Measurements from ENCODE around the gene SLC25A23. TPM values are rescaled to one million over a fixed set of nuclear protein-coding genes. Genes with fewer than 3 reads are reported as not detected.

SLC25A23 gene
- total RNA-seq, 1 donor from 2014 or later = 44.9 TPM

- peaks cover 60% of the 10 kb centered on the region for H3K36me3 ChIP-seq
- no peaks in the 10 kb centered on the region for H3K4me1 ChIP-seq
- TF ChIP-seq CTCF (IDR thresholded peaks at IDR 0.05) = no peak
- intact Hi-C loops (cut with DNase I) = no loop called here
- H3K27ac ChIP-seq = no peak overlapping the region
- no peaks in the 10 kb centered on the region for H3K27me3 ChIP-seq (ENCODE audit: low read depth)
- DNase-seq (no peak), ATAC-seq (no peak)
- no peaks in the 10 kb centered on the region for H3K9me3 ChIP-seq
- no peak overlapping the region for H3K4me3 ChIP-seq
Measured at GRCh38 chr19:6413721-6414643, 45.6 kb downstream of the SLC25A23 start.

GRCh38 chr19:6413291-6413690 lies 46.3 kb downstream of the SLC25A23 start:
- Histone ChIP-seq H3K4me1 (no peaks in the 10 kb centered on the region), H3K27me3 (ENCODE audit: low read depth) (no peaks in the 10 kb centered on the region), H3K9me3 (no peaks in the 10 kb centered on the region), H3K4me3 (no peak overlapping the region), H3K36me3 (peaks cover 53% of the 10 kb centered on the region), H3K27ac (no peak overlapping the region)
- intact Hi-C loops (cut with DNase I) = no loop called here
- no peak for TF ChIP-seq CTCF (IDR thresholded peaks at IDR 0.05)
- no peak for DNase-seq
- no peak for ATAC-seq

GRCh38 chr19:6412447-6413091 lies 47.0 kb downstream of the SLC25A23 start:
- ATAC-seq (peak; percentile 68 to 72), DNase-seq (no peak)
- Histone ChIP-seq H3K27ac (peak overlapping the region; percentile 56), H3K4me1 (no peaks in the 10 kb centered on the region), H3K36me3 (peaks cover 46% of the 10 kb centered on the region), H3K27me3 (ENCODE audit: low read depth) (no peaks in the 10 kb centered on the region), H3K4me3 (no peak overlapping the region), H3K9me3 (no peaks in the 10 kb centered on the region)
- TF ChIP-seq CTCF (IDR thresholded peaks at IDR 0.05) = peak; percentile 55
- intact Hi-C loops (cut with DNase I) = no loop called here

- no peak for DNase-seq
- intact Hi-C loops (cut with DNase I) = no loop called here
- ATAC-seq = peak; percentile 26 to 41
Measured at GRCh38 chr19:6412061-6412446, 47.5 kb downstream of the SLC25A23 start.

GRCh38 chr19:6409346-6409745 lies 50.2 kb downstream of the SLC25A23 start:
- ATAC-seq (no peak), DNase-seq (no peak)
- Histone ChIP-seq H3K4me3 (no peak overlapping the region), H3K27me3 (ENCODE audit: low read depth) (no peaks in the 10 kb centered on the region), H3K4me1 (no peaks in the 10 kb centered on the region), H3K9me3 (no peaks in the 10 kb centered on the region), H3K27ac (no peak overlapping the region), H3K36me3 (peaks cover 13% of the 10 kb centered on the region)
- intact Hi-C loops (cut with DNase I) = no loop called here
- no peak for TF ChIP-seq CTCF (IDR thresholded peaks at IDR 0.05)

More at GRCh38 chr19:6412061-6412446, 47.5 kb downstream of the SLC25A23 start:
- TF ChIP-seq CTCF (IDR thresholded peaks at IDR 0.05) = no peak
- Histone ChIP-seq H3K27me3 (ENCODE audit: low read depth) (no peaks in the 10 kb centered on the region), H3K4me1 (no peaks in the 10 kb centered on the region), H3K36me3 (peaks cover 40% of the 10 kb centered on the region), H3K9me3 (no peaks in the 10 kb centered on the region), H3K27ac (peak overlapping the region; percentile 56), H3K4me3 (no peak overlapping the region)

Data from lower lobe of right lung (tissue), 2 donors.